Measurements from ENCODE around the gene ABCC4. TPM values are rescaled to one million over a fixed set of nuclear protein-coding genes. Genes with fewer than 3 reads are reported as not detected.

Gene ABCC4
- total RNA-seq, 1 experiment from 2014 or later, result 32.3 TPM

GRCh38 chr13:95258098-95258497 lies 43.2 kb downstream of the ABCC4 start:
- Histone ChIP-seq H3K4me1 (ENCODE audit: low read length) (peaks cover 42% of the 10 kb centered on the region), H4K20me1 (ENCODE audit: insufficient read depth, low read depth, low read length) (no peaks in the 10 kb centered on the region), H3K4me3 (ENCODE audit: low read length) (no peak overlapping the region), H3K36me3 (ENCODE audit: insufficient read depth, low read length) (no peaks in the 10 kb centered on the region), H3K9me2 (replicated peaks; ENCODE audit: insufficient read depth, low read length) (no peaks in the 10 kb centered on the region), H2AFZ (ENCODE audit: low read length) (no peak overlapping the region), H3K9ac (ENCODE audit: low read length) (no peak overlapping the region), H3K4me2 (ENCODE audit: low read depth, low read length, poor library complexity, severe bottlenecking) (no peak overlapping the region), H3K27me3 (ENCODE audit: low read length) (no peaks in the 10 kb centered on the region), H3K27ac (ENCODE audit: low read length) (no peak overlapping the region), H3K9me3 (ENCODE audit: low read length) (no peaks in the 10 kb centered on the region), H3K79me2 (ENCODE audit: low read length) (peaks cover 95% of the 10 kb centered on the region)
- DNase-seq, result no peak

- no peak overlapping the region for H3K4me3 ChIP-seq (ENCODE audit: low read length)
- H3K36me3 ChIP-seq (ENCODE audit: insufficient read depth, low read length), result no peaks in the 10 kb centered on the region
- H2AFZ ChIP-seq (ENCODE audit: low read length), result no peak overlapping the region
- no peaks in the 10 kb centered on the region for H3K9me3 ChIP-seq (ENCODE audit: low read length)
- H3K4me1 ChIP-seq (ENCODE audit: low read length), result peaks cover 41% of the 10 kb centered on the region
- no peak overlapping the region for H3K9ac ChIP-seq (ENCODE audit: low read length)
- H3K27ac ChIP-seq (ENCODE audit: low read length), result no peak overlapping the region
- H3K27me3 ChIP-seq (ENCODE audit: low read length), result no peaks in the 10 kb centered on the region
- DNase-seq, result no peak
- peaks cover 96% of the 10 kb centered on the region for H3K79me2 ChIP-seq (ENCODE audit: low read length)
- no peaks in the 10 kb centered on the region for H3K9me2 ChIP-seq (replicated peaks; ENCODE audit: insufficient read depth, low read length)
- H4K20me1 ChIP-seq (ENCODE audit: insufficient read depth, low read depth, low read length), result no peaks in the 10 kb centered on the region
- H3K4me2 ChIP-seq (ENCODE audit: low read depth, low read length, poor library complexity, severe bottlenecking), result no peak overlapping the region
These were observed 45.2 kb downstream of the ABCC4 start for GRCh38 chr13:95256091-95256490.

GRCh38 chr13:95255072-95255732 lies 46.0 kb downstream of the ABCC4 start:
- H3K9ac ChIP-seq (ENCODE audit: low read length), result no peak overlapping the region
- no peak for DNase-seq
- H3K79me2 ChIP-seq (ENCODE audit: low read length), result peaks cover 96% of the 10 kb centered on the region
- H3K9me3 ChIP-seq (ENCODE audit: low read length), result no peaks in the 10 kb centered on the region
- no peak overlapping the region for H3K4me2 ChIP-seq (ENCODE audit: low read depth, low read length, poor library complexity, severe bottlenecking)
- no peaks in the 10 kb centered on the region for H3K27me3 ChIP-seq (ENCODE audit: low read length)
- H3K4me3 ChIP-seq (ENCODE audit: low read length), result no peak overlapping the region
- H3K9me2 ChIP-seq (replicated peaks; ENCODE audit: insufficient read depth, low read length), result no peaks in the 10 kb centered on the region
- no peaks in the 10 kb centered on the region for H4K20me1 ChIP-seq (ENCODE audit: insufficient read depth, low read depth, low read length)
- H3K4me1 ChIP-seq (ENCODE audit: low read length), result peaks cover 32% of the 10 kb centered on the region
- no peaks in the 10 kb centered on the region for H3K36me3 ChIP-seq (ENCODE audit: insufficient read depth, low read length)
- H3K27ac ChIP-seq (ENCODE audit: low read length), result no peak overlapping the region
- H2AFZ ChIP-seq (ENCODE audit: low read length), result no peak overlapping the region

- no peaks in the 10 kb centered on the region for H3K36me3 ChIP-seq (ENCODE audit: insufficient read depth, low read length)
- H3K9ac ChIP-seq (ENCODE audit: low read length), result no peak overlapping the region
- H4K20me1 ChIP-seq (ENCODE audit: insufficient read depth, low read depth, low read length), result no peaks in the 10 kb centered on the region
- no peaks in the 10 kb centered on the region for H3K9me2 ChIP-seq (replicated peaks; ENCODE audit: insufficient read depth, low read length)
- peaks cover 23% of the 10 kb centered on the region for H3K4me1 ChIP-seq (ENCODE audit: low read length)
- H3K9me3 ChIP-seq (ENCODE audit: low read length), result no peaks in the 10 kb centered on the region
- H3K4me2 ChIP-seq (ENCODE audit: low read depth, low read length, poor library complexity, severe bottlenecking), result no peak overlapping the region
- no peak for DNase-seq
- peaks cover 96% of the 10 kb centered on the region for H3K79me2 ChIP-seq (ENCODE audit: low read length)
- H3K27ac ChIP-seq (ENCODE audit: low read length), result peak overlapping the region; percentile 22; the same call in 1 of the 2 replicates
- H3K27me3 ChIP-seq (ENCODE audit: low read length), result no peaks in the 10 kb centered on the region
- no peak overlapping the region for H2AFZ ChIP-seq (ENCODE audit: low read length)
- no peak overlapping the region for H3K4me3 ChIP-seq (ENCODE audit: low read length)
These were observed 46.9 kb downstream of the ABCC4 start for GRCh38 chr13:95254339-95254738.

GRCh38 chr13:95253033-95253432 lies 48.2 kb downstream of the ABCC4 start:
- no peaks in the 10 kb centered on the region for H4K20me1 ChIP-seq (ENCODE audit: insufficient read depth, low read depth, low read length)
- no peaks in the 10 kb centered on the region for H3K27me3 ChIP-seq (ENCODE audit: low read length)
- H2AFZ ChIP-seq (ENCODE audit: low read length), result no peak overlapping the region
- no peak for DNase-seq
- H3K9ac ChIP-seq (ENCODE audit: low read length), result no peak overlapping the region
- H3K9me3 ChIP-seq (ENCODE audit: low read length), result no peaks in the 10 kb centered on the region
- H3K4me1 ChIP-seq (ENCODE audit: low read length), result peaks cover 22% of the 10 kb centered on the region
- no peaks in the 10 kb centered on the region for H3K36me3 ChIP-seq (ENCODE audit: insufficient read depth, low read length)
- H3K79me2 ChIP-seq (ENCODE audit: low read length), result peaks cover 91% of the 10 kb centered on the region
- no peak overlapping the region for H3K4me2 ChIP-seq (ENCODE audit: low read depth, low read length, poor library complexity, severe bottlenecking)
- no peaks in the 10 kb centered on the region for H3K9me2 ChIP-seq (replicated peaks; ENCODE audit: insufficient read depth, low read length)
- no peak overlapping the region for H3K4me3 ChIP-seq (ENCODE audit: low read length)
- H3K27ac ChIP-seq (ENCODE audit: low read length), result no peak overlapping the region

GRCh38 chr13:95251641-95252040 lies 49.6 kb downstream of the ABCC4 start:
- no peaks in the 10 kb centered on the region for H3K27me3 ChIP-seq (ENCODE audit: low read length)
- peaks cover 7% of the 10 kb centered on the region for H3K36me3 ChIP-seq (ENCODE audit: insufficient read depth, low read length)
- no peak overlapping the region for H3K27ac ChIP-seq (ENCODE audit: low read length)
- no peak overlapping the region for H2AFZ ChIP-seq (ENCODE audit: low read length)
- no peaks in the 10 kb centered on the region for H3K9me2 ChIP-seq (replicated peaks; ENCODE audit: insufficient read depth, low read length)
- no peak overlapping the region for H3K4me2 ChIP-seq (ENCODE audit: low read depth, low read length, poor library complexity, severe bottlenecking)
- peaks cover 87% of the 10 kb centered on the region for H3K79me2 ChIP-seq (ENCODE audit: low read length)
- H4K20me1 ChIP-seq (ENCODE audit: insufficient read depth, low read depth, low read length), result no peaks in the 10 kb centered on the region
- H3K4me3 ChIP-seq (ENCODE audit: low read length), result no peak overlapping the region
- no peak for DNase-seq
- peaks cover 26% of the 10 kb centered on the region for H3K4me1 ChIP-seq (ENCODE audit: low read length)
- no peaks in the 10 kb centered on the region for H3K9me3 ChIP-seq (ENCODE audit: low read length)
- H3K9ac ChIP-seq (ENCODE audit: low read length), result no peak overlapping the region

GRCh38 chr13:95250961-95251360 lies 50.3 kb downstream of the ABCC4 start:
- no peak overlapping the region for H3K9ac ChIP-seq (ENCODE audit: low read length)
- DNase-seq, result no peak
- peaks cover 87% of the 10 kb centered on the region for H3K79me2 ChIP-seq (ENCODE audit: low read length)
- no peak overlapping the region for H3K4me2 ChIP-seq (ENCODE audit: low read depth, low read length, poor library complexity, severe bottlenecking)
- H2AFZ ChIP-seq (ENCODE audit: low read length), result no peak overlapping the region
- H4K20me1 ChIP-seq (ENCODE audit: insufficient read depth, low read depth, low read length), result no peaks in the 10 kb centered on the region
- H3K9me3 ChIP-seq (ENCODE audit: low read length), result no peaks in the 10 kb centered on the region
- H3K4me3 ChIP-seq (ENCODE audit: low read length), result no peak overlapping the region
- no peak overlapping the region for H3K27ac ChIP-seq (ENCODE audit: low read length)
- H3K4me1 ChIP-seq (ENCODE audit: low read length), result peaks cover 31% of the 10 kb centered on the region
- no peaks in the 10 kb centered on the region for H3K9me2 ChIP-seq (replicated peaks; ENCODE audit: insufficient read depth, low read length)
- H3K27me3 ChIP-seq (ENCODE audit: low read length), result no peaks in the 10 kb centered on the region
- H3K36me3 ChIP-seq (ENCODE audit: insufficient read depth, low read length), result peaks cover 14% of the 10 kb centered on the region

GRCh38 chr13:95248953-95249352 lies 52.3 kb downstream of the ABCC4 start:
- no peak for DNase-seq

More at GRCh38 chr13:95248953-95249352, 52.3 kb downstream of the ABCC4 start:
- Histone ChIP-seq H2AFZ (ENCODE audit: low read length) (no peak overlapping the region), H3K9ac (ENCODE audit: low read length) (no peak overlapping the region), H3K27me3 (ENCODE audit: low read length) (no peaks in the 10 kb centered on the region), H3K79me2 (ENCODE audit: low read length) (peaks cover 77% of the 10 kb centered on the region), H3K4me2 (ENCODE audit: low read depth, low read length, poor library complexity, severe bottlenecking) (no peak overlapping the region), H4K20me1 (ENCODE audit: insufficient read depth, low read depth, low read length) (no peaks in the 10 kb centered on the region), H3K4me3 (ENCODE audit: low read length) (no peak overlapping the region), H3K36me3 (ENCODE audit: insufficient read depth, low read length) (peaks cover 15% of the 10 kb centered on the region), H3K27ac (ENCODE audit: low read length) (no peak overlapping the region), H3K4me1 (ENCODE audit: low read length) (peaks cover 17% of the 10 kb centered on the region), H3K9me2 (replicated peaks; ENCODE audit: insufficient read depth, low read length) (no peaks in the 10 kb centered on the region), H3K9me3 (ENCODE audit: low read length) (no peaks in the 10 kb centered on the region)

All from Karpas-422 (cell line).